ENCODE data around the gene GDA. TPM values are rescaled to one million over a fixed set of nuclear protein-coding genes. Genes with fewer than 3 reads are reported as not detected.

Gene GDA
- total and polyA plus RNA-seq, 10 donors = 0.02 to 0.19 (median 0.05) TPM; not detected in 6

GRCh38 chr9:72300873-72301272 is 151.6 kb downstream of the GDA start:
- no peak for DNase-seq
- H3K4me3 ChIP-seq = no peak overlapping the region
- WGBS, 5 donors = 70 to 93% (median 79%) methylated on average over 4 of the region's 4 CpGs
- H3K9me3 ChIP-seq = no peaks in the 10 kb centered on the region
- H3K27ac ChIP-seq = peak overlapping the region in 1 of 8 donors; percentile 1
- peaks cover 13 to 34% (median 23%) of the 10 kb centered on the region in 6 donors for H3K4me1 ChIP-seq
- H3K36me3 ChIP-seq = no peaks in the 10 kb centered on the region
- intact Hi-C loops (cut with DNase I; ENCODE audit: low total_unique reads) = loop anchor here (10.0 kb wide), 1 partner anchor 54 kb away; no protein-coding TSS in a partner anchor
- no peaks in the 10 kb centered on the region for H3K27me3 ChIP-seq (replicated peaks in 1 of 7)
- TF ChIP-seq POLR2AphosphoS5 (IDR thresholded peaks at IDR 0.05) (no peak), CTCF (IDR thresholded peaks at IDR 0.05 in 8 of 11, conservative IDR thresholded peaks at IDR 0.05 in 3 of 11) (no peak), POLR2A (IDR thresholded peaks at IDR 0.05) (no peak)

Small RNA genes within 50 kb of the gene (small RNA-seq; reads per million reads assigned to genes)
- gene RNA5SP285 = 0 to 0.07 (median 0) reads per million in 4 donors

Other genes starting within 250 kb of the GDA start
- 10 to 100 TPM; 14.9 to 26.6 (median 17.9) TPM for gene ABHD17B, start 238.2 kb upstream of the GDA start, total RNA-seq
- 1 to 10 TPM; 3.6 to 8.3 (median 5.9) TPM for gene ABHD17B, start 238.2 kb upstream of the GDA start, polyA plus RNA-seq
- gene C9orf85, start 237.8 kb upstream of the GDA start, total RNA-seq = 10 to 100 TPM in 3 of 7 donors, 1 to 10 TPM in 4; 7.3 to 17.8 (median 10.0) TPM
- gene C9orf85, start 237.8 kb upstream of the GDA start, polyA plus RNA-seq = 1 to 10 TPM; 7.1 to 9.5 (median 9.1) TPM
- not detected for gene C9orf57, start 88.8 kb upstream of the GDA start, total RNA-seq
- under 1 TPM in 1 of 3 donors, not detected in 2; 0.06 TPM for gene C9orf57, start 88.8 kb upstream of the GDA start, polyA plus RNA-seq
- gene ZFAND5, start 215.8 kb downstream of the GDA start, total RNA-seq = 100 to 1,000 TPM; 133 to 238 (median 153) TPM
- 10 to 100 TPM; 69.6 to 81.7 (median 70.7) TPM for gene ZFAND5, start 215.8 kb downstream of the GDA start, polyA plus RNA-seq